ENCODE results near the gene PIP5K1C.

- TF ChIP-seq CTCF (IDR thresholded peaks at IDR 0.05) (no peak), POLR2A (IDR thresholded peaks at IDR 0.05) (no peak), POLR2AphosphoS5 (IDR thresholded peaks at IDR 0.05) (no peak), EP300 (IDR thresholded peaks at IDR 0.05; ENCODE audit: low read depth) (no peak)
Measured at GRCh38 chr19:3701200-3701599, 932 bp upstream of the PIP5K1C start.
